ENCODE data around the gene ASS1. TPM values are rescaled to one million over a fixed set of nuclear protein-coding genes. Genes with fewer than 3 reads are reported as not detected.

The ASS1 gene
- total and polyA plus RNA-seq, 12 donors = 27.4 to 147 (median 53.3) TPM

DNA sequence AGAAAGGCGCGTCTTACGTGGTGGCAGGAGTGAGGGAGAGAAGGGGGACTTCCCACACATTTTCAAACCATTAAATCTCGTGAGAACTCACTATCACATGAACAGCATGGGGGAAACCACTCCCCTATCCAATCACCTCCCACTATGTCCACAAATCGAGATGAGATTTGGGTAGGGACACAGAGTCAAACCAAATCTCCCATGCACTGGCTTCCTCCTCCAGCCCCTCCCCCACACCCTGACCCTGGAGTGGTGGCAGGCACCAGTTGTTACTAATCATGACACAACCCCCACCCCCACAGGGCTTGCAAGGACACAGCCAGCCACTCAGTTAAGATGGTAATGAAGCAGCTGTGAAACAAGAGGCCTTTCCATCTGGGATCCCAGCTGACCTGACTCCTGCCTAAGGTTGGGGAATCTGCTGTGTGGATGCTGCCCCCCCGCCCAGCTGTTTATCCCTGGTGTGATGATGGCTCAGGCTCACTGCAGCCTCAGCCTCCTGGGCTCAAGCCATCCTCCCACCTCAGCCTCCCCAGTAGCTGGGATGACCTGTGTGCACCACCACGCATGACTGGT, 77.6 kb downstream of the ASS1 start:
- TF ChIP-seq, protein P1, sequence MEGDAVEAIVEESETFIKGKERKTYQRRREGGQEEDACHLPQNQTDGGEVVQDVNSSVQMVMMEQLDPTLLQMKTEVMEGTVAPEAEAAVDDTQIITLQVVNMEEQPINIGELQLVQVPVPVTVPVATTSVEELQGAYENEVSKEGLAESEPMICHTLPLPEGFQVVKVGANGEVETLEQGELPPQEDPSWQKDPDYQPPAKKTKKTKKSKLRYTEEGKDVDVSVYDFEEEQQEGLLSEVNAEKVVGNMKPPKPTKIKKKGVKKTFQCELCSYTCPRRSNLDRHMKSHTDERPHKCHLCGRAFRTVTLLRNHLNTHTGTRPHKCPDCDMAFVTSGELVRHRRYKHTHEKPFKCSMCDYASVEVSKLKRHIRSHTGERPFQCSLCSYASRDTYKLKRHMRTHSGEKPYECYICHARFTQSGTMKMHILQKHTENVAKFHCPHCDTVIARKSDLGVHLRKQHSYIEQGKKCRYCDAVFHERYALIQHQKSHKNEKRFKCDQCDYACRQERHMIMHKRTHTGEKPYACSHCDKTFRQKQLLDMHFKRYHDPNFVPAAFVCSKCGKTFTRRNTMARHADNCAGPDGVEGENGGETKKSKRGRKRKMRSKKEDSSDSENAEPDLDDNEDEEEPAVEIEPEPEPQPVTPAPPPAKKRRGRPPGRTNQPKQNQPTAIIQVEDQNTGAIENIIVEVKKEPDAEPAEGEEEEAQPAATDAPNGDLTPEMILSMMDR (IDR thresholded peaks at IDR 0.05) = no peak
- ATAC-seq (no peak), DNase-seq (no peak)
- intact Hi-C loops (cut with DNase I) = no loop called here
- Histone ChIP-seq H3K27ac (no peak overlapping the region), H3K9me3 (no peaks in the 10 kb centered on the region), H3K4me1 (no peaks in the 10 kb centered on the region), H3K36me3 (no peaks in the 10 kb centered on the region), H3K27me3 (peaks cover 0 to 25% (median 12%) of the 10 kb centered on the region in 7 donors), H3K4me3 (no peak overlapping the region)
- WGBS, 2 donors = 70 to 75% methylated on average over 7 of the region's 7 CpGs

DNA sequence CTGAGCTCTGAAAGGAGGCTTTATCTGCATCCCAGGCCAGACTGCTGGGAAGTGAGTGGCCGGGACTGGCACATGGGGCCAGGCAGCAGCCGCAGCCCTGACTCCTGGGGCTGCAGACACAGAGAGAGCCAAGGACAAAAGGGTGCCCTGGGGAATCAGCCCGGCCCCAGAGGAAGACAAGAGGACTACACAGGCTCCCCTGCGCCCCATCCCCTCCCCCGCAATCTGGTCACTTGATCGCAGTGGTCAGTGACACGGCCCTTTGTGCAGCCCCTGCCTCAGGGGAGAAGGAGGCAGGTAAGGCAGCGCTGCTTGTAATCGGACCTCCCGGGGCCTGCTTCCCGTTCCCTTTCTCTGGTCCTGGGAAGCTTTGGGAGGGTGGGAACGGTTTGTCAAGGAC, 79.2 kb downstream of the ASS1 start:
- no peak for ATAC-seq
- H3K4me1 ChIP-seq = no peaks in the 10 kb centered on the region

DNA sequence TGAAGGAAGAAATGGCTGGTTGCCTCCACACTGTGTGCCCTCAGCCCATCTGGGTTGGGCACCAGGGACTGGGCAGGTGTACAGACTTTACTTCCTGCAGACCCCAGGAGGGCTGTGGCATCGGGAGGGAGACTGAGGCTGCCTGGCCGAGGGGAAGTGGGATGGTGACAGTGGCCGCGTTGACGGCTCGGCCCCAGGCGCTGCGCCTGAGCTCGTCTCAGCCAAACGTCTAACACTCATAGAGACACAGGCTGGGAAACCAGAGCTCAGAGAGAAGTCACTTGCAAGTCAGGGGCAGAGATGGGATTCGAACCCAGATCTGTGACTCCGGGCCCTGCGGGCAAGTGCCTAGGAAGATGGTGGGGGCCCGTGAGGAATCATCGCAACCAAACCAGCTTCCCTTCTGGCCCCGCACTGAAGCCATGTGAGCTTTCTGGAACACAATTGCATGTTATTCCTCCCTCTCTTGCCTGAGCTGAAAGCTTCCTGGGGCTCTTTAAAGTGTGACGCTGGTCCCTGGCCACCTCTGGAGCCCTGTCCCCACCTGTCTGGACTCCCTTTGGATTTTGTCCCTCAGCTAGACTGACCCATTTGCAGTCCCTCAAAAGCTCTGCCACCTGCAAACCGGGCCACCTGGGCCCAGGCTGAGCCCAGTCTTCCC, 81.6 kb downstream of the ASS1 start:
- DNase-seq (no peak), ATAC-seq (no peak)
- Histone ChIP-seq H3K27me3 (peaks cover 0 to 25% (median 12%) of the 10 kb centered on the region in 7 donors), H3K9me3 (no peaks in the 10 kb centered on the region), H3K4me3 (no peak overlapping the region), H3K27ac (no peak overlapping the region), H3K36me3 (no peaks in the 10 kb centered on the region), H3K4me1 (peaks cover 0 to 4% (median 0%) of the 10 kb centered on the region in 9 donors)
- WGBS, 2 donors = 80 to 83% methylated on average over 18 of the region's 18 CpGs
- TF ChIP-seq, protein P1 (IDR thresholded peaks at IDR 0.05) = no peak
- intact Hi-C loops (cut with DNase I) = no loop called here

More for the DNA sequence above, 79.2 kb downstream of the ASS1 start:
- Histone ChIP-seq H3K36me3 (no peaks in the 10 kb centered on the region), H3K27me3 (peaks cover 0 to 25% (median 12%) of the 10 kb centered on the region in 7 donors), H3K27ac (no peak overlapping the region), H3K4me3 (no peak overlapping the region), H3K9me3 (no peaks in the 10 kb centered on the region)
- TF ChIP-seq, protein P1 (IDR thresholded peaks at IDR 0.05) = no peak
- 59 to 66% methylated on average over 12 of the region's 12 CpGs for WGBS, 2 donors
- no peak for DNase-seq
- intact Hi-C loops (cut with DNase I) = no loop called here

DNA sequence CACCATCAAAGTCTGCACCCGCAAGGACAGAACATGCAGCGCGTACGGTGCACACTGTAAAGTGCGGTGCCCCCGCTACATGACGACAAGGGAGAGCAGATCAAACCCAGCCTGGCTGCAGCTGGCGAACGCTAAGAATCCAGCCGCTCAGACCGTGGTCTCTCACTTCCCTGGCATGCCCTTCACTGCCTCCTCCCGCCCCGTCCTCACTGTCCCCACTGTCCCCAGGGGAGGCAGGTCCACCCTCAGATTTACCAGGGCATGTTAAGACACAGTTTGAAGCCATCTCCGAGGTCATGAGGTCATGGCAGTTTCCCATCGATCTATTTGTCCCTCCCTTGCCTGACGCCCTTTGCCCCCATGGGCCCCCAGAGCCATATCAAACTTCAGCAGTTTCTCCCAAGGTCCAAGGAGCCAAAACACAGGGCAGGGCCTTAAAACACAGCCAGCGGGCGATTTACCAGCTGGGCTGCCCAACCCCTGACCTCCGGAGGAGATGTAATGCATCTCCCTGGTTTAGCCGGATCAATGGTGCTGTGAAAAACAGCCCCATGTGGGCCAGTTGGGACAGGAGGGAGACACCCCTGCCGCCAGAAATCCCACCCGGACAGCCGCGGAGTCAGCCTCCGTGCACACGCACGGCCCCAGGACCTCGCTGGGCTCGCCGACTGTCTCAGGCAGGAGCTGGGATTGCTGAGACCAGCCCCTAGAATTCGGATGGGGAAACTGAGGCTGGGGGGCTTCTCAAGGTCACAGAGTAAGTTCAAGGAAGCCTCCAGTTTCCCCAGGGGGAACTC, 82.3 kb downstream of the ASS1 start:
- H3K4me1 ChIP-seq = peaks cover 0 to 7% (median 0%) of the 10 kb centered on the region in 9 donors
- DNase-seq (no peak), ATAC-seq (no peak)
- H3K27me3 ChIP-seq = peaks cover 0 to 25% (median 12%) of the 10 kb centered on the region in 7 donors
- no peak overlapping the region for H3K4me3 ChIP-seq
- H3K9me3 ChIP-seq = no peaks in the 10 kb centered on the region
- H3K27ac ChIP-seq = no peak overlapping the region
- H3K36me3 ChIP-seq = no peaks in the 10 kb centered on the region
- intact Hi-C loops (cut with DNase I) = no loop called here
- TF ChIP-seq, protein P1 (IDR thresholded peaks at IDR 0.05) = no peak
- 80 to 84% methylated on average over 31 of the region's 31 CpGs for WGBS, 2 donors
